Activated CD8-positive, alpha-beta memory T cell treated with anti-CD3 and anti-CD28 coated beads for 24 hours (primary cell): ENCODE data around the gene DHRS1.
"Not testable (repeated sequence)": the region's sequence is repeated elsewhere in the genome, so short reads cannot be mapped to it uniquely, and the experiment has no call there.

ENCODE experiments used
- DNase-seq: peaks from one replicate; pipeline ENCODE4 v3.0.0-alpha.2; 2020

The DHRS1 gene

GRCh38 chr14:24261969-24262327, 37.6 kb downstream of the DHRS1 start:
- DNase-seq, result no peak

GRCh38 chr14:24261256-24261968, 38.2 kb downstream of the DHRS1 start:
- no peak for DNase-seq

GRCh38 chr14:24260780-24261157, 38.8 kb downstream of the DHRS1 start:
- no peak for DNase-seq

- no peak for DNase-seq
Observed at GRCh38 chr14:24260026-24260779, 39.4 kb downstream of the DHRS1 start.

- no peak for DNase-seq
Observed at GRCh38 chr14:24259282-24260025, 40.1 kb downstream of the DHRS1 start.

GRCh38 chr14:24258548-24259265, 40.9 kb downstream of the DHRS1 start:
- no peak for DNase-seq

- DNase-seq, result no peak
Observed at GRCh38 chr14:24258119-24258518, 41.5 kb downstream of the DHRS1 start.

GRCh38 chr14:24256960-24257359, 42.6 kb downstream of the DHRS1 start:
- no peak for DNase-seq

GRCh38 chr14:24255931-24256711, 43.5 kb downstream of the DHRS1 start:
- DNase-seq, result no peak

GRCh38 chr14:24255438-24255837, 44.1 kb downstream of the DHRS1 start:
- no peak for DNase-seq

- DNase-seq, result no peak
Observed at GRCh38 chr14:24254630-24255392, 44.8 kb downstream of the DHRS1 start.

GRCh38 chr14:24253936-24254335, 45.6 kb downstream of the DHRS1 start:
- no peak for DNase-seq

- DNase-seq, result no peak
Observed at GRCh38 chr14:24252289-24253124, 47.1 kb downstream of the DHRS1 start.

- no peak for DNase-seq
Observed at GRCh38 chr14:24251880-24252288, 47.7 kb downstream of the DHRS1 start.

GRCh38 chr14:24250354-24250753, 49.2 kb downstream of the DHRS1 start:
- DNase-seq, result no peak

GRCh38 chr14:24249230-24250021, 50.2 kb downstream of the DHRS1 start:
- DNase-seq, result no peak

GRCh38 chr14:24247422-24247821, 52.2 kb downstream of the DHRS1 start:
- no peak for DNase-seq

- no peak for DNase-seq
Observed at GRCh38 chr14:24246765-24247212, 52.8 kb downstream of the DHRS1 start.

- DNase-seq, result not testable (repeated sequence)
Observed at GRCh38 chr14:24245350-24245749, 54.2 kb downstream of the DHRS1 start.
